ENCODE data around the gene N4BP3.
"Not testable (repeated sequence)": the region's sequence is repeated elsewhere in the genome, so short reads cannot be mapped to it uniquely, and the experiment has no call there.

The N4BP3 gene, protein sequence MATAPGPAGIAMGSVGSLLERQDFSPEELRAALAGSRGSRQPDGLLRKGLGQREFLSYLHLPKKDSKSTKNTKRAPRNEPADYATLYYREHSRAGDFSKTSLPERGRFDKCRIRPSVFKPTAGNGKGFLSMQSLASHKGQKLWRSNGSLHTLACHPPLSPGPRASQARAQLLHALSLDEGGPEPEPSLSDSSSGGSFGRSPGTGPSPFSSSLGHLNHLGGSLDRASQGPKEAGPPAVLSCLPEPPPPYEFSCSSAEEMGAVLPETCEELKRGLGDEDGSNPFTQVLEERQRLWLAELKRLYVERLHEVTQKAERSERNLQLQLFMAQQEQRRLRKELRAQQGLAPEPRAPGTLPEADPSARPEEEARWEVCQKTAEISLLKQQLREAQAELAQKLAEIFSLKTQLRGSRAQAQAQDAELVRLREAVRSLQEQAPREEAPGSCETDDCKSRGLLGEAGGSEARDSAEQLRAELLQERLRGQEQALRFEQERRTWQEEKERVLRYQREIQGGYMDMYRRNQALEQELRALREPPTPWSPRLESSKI

DNA sequence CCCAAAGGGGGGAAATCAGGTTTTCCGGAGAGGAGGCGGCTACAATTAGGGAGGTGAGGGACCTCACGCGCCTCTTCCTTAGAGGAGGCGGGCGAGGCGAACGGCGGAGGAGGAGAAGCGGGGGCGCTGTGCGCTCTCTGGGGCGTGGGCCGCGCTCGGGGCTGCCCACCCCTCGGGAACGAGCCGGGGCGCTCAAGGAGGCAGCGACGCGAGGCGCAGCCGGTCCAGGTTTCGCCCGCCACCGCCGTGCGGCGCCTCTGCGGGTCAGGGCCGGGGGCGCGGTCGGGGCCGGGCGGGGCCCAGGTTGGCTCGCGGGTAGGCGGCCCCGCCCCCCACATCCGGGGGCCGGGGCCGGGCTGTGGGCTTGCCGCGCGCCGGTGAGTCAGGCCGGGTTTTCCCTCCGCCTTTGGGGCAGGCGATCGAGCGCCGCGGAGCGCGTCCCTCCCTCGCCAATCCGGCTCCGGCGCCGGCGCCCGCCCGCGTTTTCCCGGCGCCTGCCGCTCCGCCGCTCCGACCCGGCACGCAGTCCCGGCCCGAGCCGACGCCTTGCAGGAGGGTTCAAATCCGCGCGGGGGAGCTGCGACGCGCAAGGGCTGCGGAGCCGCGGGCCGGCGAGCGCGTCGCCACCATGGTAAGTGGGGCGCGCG is at the start of gene N4BP3:
TSS of gene N4BP3 (plus strand) at position 392 of the 647 bp plus-strand sequence. CDS start 6,052 bp downstream, outside the sequence.
- DNase-seq (ENCODE audit: low spot score), result peak; percentile 83

DNA sequence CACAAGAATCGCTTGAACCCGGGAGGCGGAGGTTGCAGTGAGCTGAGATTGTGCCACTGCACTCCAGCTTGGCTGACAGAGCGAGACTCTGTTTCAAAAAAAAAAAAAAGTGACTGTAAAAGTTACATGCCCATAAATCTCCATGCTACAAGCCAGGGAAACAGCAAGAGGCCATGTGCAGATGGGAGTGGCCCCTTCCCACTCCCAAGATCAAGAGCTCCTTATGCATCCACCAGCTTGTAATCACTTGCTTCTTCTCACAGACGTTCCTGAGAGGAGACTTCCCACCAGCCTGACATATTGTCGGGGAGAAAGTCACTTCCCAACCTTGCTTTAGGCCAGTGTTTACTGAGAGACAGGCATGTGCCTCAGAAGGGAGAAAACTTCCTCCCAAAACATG is 45.6 kb upstream of the N4BP3 start:
- no peak for DNase-seq (ENCODE audit: low spot score)

DNA sequence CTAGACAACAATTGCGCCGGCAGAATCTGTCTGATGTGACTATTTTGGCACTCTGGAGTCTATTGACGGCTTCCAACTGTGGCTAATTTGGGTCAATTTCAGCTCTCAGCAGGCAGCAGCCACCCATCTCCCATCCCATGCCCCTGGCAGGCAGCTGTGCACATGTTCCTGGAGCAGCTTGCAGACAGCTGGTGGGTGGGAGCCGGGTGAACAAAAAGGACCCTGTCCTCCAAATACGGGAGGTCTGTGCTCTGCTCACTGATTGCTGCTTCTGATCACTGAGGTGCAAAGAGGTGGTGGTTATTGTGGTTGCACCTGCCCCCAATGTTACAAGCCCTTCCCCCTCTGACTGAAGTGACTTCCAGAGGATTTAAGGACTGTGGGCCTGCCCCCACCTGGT is 45.0 kb upstream of the N4BP3 start:
- DNase-seq (ENCODE audit: low spot score), result no peak

GRCh38 chr5:178069909-178070308 is 43.4 kb upstream of the N4BP3 start:
- DNase-seq (ENCODE audit: low spot score), result peak; percentile 59

GRCh38 chr5:178071108-178071507 is 42.2 kb upstream of the N4BP3 start:
- DNase-seq (ENCODE audit: low spot score), result no peak

DNA sequence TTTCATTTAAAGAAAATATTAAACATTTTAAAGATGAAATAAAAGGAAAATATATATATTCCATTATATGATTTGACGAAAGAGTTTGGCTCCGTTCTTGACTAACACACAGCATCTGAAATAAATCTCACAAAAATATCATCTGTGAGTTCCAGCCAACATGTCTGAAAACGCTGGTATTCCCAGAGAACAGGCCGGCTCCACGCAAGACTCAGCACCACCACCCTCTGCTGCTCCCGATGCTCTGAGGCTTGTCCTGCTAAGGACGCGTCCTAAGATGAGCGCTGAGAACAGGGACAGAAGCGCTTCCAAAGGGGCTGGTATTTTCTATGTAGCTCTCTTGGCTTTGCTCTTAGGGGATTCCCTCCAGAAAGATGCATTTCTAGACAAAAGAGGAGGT is 40.6 kb upstream of the N4BP3 start:
- DNase-seq (ENCODE audit: low spot score), result no peak

DNA sequence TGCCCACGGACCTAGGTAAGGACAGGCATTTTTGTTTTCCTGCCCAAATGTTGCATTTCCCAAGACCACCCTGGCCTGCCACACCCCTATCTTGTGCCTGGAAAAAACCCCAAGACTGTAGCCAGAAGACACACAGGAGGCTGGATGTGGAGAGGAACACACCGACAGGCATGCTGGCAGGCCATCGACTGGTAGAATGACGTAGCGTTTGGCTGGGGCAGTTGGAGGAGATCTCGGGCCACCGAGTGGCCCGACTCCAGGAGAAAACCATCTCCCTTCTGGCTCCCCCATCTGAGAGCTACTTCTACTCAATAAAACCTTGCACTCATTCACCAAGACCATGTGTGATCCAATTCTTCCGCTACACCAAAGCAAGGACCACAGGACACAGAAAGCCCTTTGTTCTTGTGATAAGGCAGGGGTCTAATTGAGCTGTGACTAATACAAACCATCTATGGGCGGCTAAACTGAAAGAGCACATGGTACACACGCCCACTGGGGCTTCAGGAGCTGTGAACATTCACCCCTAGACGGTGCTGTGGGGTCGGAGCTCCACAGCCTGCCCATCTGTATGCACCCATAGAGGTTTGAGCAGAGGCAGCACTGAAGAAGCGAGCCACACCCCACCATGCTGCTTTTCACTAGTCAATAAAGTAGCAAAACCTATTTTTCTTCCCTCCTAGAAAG is 38.9 kb upstream of the N4BP3 start:
- no peak for DNase-seq (ENCODE audit: low spot score)

DNA sequence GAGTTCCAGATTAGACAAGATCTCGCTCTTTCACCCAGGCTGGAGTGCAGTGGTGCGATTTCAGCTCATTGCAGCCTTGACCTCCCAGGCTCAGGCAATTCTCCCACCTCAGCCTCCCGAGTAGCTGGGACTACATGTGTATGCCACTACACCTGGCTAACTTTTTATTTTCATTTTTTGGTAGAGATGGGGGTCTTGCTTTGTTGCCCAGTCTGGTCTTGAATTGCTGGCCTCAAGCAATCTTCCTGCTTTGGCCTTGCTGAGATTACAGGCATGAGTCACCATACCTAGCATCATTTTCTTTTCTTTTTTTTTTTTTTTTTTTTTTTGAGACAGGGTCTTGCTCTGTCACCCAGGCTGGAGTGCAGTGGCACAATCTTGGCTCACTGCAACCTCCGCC is 36.4 kb upstream of the N4BP3 start:
- not testable (repeated sequence) for DNase-seq (ENCODE audit: low spot score)

DNA sequence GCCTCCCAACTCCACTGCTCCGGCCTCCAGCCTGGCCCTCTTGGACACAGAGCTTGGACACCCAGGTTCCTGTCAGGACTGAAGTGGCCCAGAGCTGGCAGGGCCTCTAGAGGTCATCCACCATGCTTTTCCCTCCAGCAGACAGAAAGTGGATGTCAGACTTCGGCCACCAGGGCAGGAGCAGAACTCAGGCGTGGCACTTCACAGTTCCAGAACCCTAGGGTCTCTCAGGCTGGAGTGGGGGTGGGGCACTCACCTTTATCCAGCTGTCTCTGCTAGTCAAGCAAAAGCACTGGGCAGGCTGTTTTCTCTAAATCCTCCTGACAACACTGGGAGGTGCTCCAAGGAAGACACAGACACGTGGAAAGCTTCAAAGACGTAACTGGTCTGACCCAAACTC is 35.6 kb upstream of the N4BP3 start:
- DNase-seq (ENCODE audit: low spot score), result no peak

DNA sequence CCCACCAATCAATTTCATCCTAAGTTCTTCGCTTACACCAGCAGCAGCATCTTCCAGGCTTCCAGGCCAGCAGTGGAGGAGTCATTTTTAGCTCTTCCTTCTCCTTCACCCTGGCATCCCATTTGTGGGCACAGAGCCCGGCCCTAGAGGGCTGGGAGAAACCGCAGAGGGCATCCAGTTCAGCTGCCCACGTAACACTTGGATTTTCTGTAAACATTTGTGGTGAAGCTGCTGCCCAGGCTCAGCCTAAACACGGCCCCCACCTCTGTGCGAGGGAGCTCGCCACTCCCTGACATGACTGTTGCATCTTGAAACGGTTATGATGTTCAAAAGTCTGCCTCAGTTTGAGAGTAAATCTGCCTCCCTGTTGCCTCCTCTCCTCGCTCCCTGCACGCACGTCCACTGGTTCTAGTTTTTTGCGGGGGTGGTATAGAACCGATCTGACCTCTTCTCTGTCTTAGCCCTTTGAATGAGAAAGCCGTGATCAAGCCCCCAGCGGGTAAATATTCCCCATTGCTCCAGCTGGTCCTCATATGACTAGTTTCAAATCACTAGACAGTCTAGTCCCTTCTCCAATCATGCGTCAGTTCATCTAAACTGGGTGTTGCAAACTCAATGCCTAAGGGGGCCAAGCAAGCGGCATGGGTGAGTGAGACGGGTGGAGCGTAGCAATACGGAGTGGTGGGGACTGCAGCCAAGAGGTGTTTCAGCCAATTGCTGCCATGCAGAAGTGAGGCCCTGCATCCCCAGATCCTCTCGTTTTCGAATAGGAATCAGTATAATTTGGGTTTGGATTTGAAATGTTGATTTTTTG is 34.9 kb upstream of the N4BP3 start:
- no peak for DNase-seq (ENCODE audit: low spot score)

- DNase-seq (ENCODE audit: low spot score), result no peak
These were observed 33.3 kb upstream of the N4BP3 start for GRCh38 chr5:178080056-178080455.

DNA sequence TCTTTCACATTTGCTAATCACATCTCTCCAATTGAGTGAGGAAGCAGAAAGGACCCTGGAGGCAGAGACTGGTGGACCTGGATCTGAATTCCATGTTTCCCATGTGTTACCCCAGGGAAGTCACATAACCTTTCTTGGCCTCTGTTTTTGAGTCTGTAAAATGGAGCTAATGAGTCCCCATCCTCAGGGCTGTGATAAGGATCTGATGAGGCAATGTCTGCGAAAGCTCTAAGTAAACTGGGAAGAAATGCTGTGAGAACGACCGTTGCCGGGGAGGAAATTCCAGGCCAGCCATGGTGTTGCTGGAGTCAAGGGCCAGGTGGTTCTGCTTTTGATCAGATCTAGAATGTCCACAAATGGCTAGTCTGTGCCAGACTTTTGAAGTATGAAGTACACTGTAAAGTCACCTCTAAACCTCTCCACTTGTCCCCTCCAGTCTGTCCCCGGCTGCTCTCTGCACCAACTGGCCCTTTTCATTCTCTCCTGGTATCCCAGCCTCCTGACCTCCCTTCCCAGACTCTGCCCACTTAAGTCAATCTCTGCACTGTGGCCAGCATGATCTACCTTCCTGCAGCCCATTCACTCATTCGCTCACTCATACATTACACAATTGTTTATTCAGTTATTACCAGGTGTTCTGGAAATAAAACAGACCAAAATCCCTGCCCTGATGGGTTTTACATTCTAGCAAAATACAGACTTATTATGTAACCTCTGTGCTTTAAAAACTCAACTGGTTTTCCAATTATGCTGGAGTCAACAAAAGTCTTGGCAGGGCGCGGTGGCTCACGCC is 32.5 kb upstream of the N4BP3 start:
- no peak for DNase-seq (ENCODE audit: low spot score)

DNA sequence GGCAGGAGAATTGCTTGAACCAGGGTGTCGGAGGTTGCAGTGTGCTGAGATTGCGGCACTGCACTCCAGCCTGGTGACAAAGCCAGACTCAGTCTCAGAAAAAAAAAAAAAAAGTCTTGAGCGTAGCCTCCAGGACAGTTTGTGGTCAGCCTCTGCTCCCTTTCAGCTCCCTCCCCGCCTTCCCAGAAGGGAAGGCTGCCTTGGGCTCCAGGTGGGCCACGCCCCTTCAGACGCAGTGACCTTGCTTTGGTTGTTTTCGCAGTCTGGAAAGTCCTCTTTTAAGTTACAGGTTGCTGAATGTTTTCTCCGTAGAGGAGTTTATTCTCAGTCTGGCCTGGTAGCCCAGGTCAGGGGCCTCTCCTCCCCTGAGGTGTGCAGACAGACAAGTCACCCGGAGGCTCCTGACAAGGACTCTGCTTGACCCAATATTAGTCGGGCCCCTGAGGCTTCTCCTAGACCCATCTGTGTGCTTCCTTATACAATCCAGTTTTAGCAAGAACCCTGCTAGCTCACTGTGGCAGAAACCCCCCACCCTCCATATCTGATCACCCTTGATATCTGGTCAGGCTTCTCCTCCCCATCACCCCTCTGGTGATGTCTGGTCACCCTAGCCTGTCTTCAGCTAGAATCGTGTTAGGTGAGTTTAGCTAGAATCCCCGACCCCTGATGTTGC is 31.6 kb upstream of the N4BP3 start:
- no peak for DNase-seq (ENCODE audit: low spot score)

GRCh38 chr5:178083922-178084321 is 29.4 kb upstream of the N4BP3 start:
- DNase-seq (ENCODE audit: low spot score), result no peak

GRCh38 chr5:178085316-178085715 is 28.0 kb upstream of the N4BP3 start:
- no peak for DNase-seq (ENCODE audit: low spot score)

GRCh38 chr5:178086266-178086665 is 27.1 kb upstream of the N4BP3 start:
- no peak for DNase-seq (ENCODE audit: low spot score)

DNA sequence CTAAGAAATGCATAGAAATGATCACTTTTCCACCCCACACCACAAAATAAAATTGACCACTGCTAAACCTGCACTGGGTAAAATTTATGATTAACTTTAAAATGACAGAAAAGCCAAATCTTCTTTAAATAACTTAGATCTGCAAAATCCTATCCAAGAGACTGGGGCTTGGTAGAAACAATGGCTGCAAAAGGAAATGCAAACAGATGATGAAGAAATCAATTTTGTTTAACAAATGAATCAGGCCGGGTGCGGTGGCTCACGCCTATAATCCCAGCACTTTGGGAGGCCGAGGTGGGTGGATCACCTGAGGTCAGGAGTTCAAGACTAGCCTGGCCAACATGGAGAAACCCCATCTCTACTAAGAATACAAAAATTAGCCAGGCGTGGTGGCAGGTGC is 26.1 kb upstream of the N4BP3 start:
- DNase-seq (ENCODE audit: low spot score), result not testable (repeated sequence)

DNA sequence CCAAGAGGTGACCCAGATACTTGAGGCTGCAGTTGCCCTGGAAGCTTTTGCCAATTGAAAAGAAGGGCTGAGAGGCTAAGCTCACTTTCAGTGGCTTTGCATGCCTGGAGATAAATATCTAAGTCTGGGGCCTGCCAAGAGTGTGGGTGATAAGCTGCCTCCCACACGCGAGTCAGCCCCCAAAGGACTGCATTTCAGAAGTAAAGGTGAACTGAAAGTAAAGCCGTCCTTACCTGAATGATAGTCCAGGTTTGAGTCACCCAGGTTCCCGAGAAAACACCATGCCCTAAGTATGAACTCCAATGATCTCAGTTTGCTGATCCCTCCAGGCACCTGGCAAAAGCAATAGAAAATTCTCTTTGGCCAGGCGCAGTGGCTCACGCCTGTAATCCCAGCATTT is 22.5 kb upstream of the N4BP3 start:
- DNase-seq (ENCODE audit: low spot score), result no peak

DNA sequence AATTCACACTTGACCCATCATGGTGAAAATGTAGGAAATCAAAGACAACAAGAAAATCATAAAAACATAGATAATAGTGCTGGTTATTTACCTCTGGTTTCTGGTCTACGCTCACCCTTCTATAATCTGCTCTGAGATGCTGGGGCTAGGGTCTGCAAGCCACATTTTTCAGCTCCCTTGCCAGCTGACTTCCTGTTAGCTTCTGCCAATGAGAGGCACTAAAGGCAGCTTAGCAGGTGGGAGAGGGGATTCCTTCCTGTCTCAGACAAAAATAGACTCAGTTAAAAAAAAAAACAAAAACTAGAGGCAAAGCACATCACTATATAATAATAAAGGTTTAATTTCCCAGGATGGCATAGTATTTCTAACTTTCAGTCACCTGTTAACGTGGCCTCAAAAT is 20.2 kb upstream of the N4BP3 start:
- no peak for DNase-seq (ENCODE audit: low spot score)

DNA sequence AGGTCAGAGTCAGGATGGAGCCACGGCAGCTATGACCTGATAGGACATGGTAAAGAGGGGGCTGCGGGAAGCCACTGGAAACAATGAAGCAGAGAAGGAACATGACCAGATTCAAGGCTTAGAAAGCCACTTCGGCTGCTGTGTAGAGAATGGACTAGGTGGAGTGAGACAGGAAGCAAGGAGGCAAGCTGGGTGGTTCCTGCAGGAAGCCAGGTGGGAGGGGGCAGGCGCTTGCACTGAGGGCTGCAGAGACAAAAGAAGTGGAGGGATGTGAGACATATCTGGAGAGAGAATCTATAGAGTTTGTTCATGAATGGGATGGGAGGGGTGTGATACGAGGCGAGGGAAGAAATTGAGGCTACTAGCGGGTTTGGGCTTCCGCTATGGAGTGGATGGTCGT is 19.0 kb upstream of the N4BP3 start:
- DNase-seq (ENCODE audit: low spot score), result no peak

DNA sequence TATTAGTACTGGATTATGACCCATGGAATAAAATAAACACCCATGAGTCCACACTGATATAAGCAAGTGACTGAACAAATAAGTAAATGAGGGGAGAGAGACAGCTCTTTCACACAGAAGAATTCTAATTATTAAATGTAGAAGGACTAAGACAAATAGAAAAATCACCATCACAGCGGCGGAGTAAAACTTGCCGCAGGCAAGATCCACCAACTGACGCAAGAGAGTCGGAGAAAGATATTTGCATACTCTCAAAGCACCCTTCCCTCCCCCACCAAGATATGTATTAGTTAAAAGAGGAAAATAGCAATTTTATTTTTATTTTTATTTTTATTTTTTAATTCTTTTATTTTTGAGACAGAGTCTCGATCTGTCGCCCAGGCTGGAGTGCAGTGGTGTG is 14.6 kb upstream of the N4BP3 start:
- DNase-seq (ENCODE audit: low spot score), result no peak

All from HuH-7 (cell line).